HG02642 (cell line): ENCODE data around the gene LRCH4.
"Not testable (repeated sequence)": the region's sequence is repeated elsewhere in the genome, so short reads cannot be mapped to it uniquely, and the experiment has no call there.

Experiments
- ATAC-seq: cut with Tn5 transposase; IDR thresholded peaks from one replicate; pipeline ENCODE4 v1.9.1; 2021; ENCODE audit warnings: mild to moderate bottlenecking; ENCODE audit not compliant: unreplicated experiment, poor library complexity

The LRCH4 gene

DNA sequence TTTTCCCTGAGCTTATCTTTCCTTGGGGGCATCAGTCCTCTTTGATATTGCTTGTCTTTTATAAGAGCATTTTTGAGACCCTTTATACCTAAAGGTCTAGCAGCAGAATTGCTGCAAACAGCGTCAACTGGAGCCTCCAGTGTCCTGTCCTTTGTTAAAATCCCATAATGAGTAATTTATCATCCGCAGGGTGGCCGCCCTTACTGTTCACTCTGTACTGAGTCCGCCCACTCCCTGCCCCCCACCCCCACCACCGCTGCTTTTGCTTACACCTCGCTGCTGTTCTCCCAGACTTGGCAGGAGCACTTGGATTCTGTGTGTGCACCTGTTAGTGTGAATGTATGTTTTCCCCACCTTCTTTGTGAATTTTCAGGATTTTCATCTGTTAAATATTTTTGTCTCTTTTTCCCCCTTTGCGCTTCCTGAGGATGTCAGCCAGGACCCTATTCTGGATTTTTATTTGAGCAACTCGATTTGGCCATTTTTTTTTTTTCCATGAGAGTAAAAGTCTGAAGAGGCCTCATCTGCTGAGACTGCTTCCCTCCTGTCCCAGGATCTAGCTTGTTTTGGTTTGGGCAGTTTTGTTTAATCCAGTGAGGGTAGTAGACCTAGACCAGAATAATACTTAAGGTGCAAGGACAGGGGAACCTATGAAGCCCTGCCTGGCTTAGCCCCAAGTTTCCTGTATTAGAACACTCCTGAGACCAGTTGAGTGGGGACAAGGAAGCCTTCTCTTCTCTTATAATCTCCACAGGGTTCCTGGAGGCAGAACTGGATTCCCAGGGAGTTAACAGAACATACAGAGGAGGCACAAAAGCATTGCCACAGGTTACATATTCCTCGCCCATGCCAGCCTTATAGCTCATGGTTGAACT is 38.8 kb downstream of the LRCH4 start:
- ATAC-seq: no peak

DNA sequence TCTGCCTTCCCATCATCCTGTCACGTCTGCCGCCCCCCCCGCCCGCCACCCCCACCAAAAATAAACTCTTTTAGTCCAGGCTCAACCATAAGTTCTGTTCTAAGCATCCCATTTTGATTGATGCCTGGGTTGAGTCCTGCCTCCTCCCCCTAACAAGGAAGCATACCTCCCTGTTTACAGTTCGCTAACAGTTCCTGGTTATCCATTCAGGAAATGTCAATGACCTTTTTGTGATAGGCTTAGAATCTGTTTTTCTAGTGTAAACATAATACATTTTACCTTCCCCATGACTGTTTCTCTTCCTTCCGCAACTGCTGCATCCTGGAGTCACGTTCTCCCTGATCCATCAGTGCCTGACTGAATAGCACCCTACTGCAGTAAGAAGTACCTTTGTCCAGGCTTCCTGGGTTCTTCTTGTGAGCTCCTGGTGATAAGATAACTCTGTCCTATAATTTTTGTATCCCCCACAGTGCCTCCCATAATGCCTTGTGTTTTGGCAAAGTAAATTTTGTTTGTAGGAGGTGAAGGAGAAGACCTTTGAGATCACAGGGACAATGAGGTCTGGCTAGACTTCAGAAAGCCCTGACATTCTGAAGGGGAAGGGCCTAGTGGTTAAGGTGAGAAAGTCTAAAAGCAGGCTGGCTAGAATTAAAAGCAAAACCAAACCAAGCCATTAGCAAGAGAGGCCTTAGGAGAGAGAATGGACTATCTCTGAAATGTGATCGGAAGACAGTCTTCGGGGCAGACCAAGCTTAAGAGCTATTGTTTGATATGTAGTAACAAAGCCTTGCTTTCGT is 39.6 kb downstream of the LRCH4 start:
- no peak for ATAC-seq

DNA sequence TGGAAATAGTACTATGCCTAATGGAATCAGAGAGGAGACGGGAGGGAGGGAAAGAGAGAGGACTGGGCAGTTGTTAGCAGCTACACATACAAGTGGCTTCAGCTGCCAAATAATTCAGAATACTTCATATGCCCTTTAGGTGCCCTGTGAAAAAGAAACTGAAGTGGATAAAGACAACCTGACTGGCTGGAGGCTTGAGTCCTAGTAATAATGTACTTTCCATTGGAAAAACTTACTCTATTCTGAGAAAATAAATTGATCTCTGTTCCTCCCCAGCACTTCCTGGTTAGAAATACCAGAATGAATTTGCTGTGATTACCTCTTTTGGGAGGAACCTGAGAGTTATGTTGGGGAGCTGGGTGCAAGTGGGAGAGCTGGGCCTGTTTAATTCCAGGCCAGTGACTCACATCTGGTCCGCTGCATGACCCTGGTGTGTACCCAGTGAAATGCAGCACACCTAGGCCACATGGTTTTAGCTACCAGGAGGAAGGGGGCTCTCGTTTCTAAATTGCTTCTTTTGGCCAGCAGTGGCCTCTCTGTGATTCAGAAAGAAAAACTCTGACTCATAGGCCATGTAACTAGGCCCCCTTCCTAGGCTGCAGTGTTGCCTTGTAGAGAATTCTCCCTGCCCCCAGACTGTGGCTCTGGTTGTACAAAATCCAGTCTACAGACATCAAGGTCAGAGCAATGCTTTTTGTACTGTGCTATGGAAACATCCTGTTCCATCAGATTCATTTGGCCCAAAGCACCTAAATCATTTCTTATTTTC is 40.4 kb downstream of the LRCH4 start:
- ATAC-seq: peak; percentile 53

DNA sequence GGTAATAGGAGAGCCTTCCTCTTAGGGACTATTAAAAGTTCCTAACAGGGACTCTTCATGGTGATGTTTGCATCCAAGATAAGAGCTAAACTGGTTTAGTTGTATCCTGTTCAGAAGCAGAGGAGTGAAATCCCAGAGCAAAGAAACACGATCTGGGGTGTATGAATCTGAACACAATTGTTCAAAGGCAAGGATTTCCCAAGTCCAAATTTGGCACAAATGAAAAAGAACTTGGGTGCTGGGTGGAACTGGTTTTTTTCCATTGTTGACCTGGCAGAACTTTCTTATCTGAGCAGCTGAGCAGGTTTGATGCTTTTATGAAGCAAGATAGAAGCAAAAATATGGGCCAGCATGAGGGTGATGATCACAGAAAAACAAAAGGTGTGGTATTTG is 41.0 kb downstream of the LRCH4 start:
- no peak for ATAC-seq

DNA sequence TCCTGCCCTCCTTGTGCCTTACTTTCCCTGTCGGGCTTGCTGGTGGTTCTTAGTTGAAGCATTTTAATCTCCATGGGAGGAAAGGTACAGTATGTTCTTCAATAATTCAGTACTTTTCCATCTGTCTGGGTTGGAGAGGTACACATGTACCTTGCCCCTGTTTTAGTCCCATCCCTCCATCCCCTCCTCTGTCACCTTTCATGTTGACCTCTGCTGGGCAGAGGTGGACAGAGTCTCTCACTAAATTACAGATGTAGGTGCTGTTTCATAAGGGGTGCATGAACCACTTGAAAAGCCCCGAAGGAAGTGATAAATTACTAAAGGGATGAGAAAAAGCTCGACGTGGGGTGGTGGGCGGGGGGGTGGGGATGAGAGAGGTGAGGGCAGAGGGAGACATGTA is 41.5 kb downstream of the LRCH4 start:
- no peak for ATAC-seq

DNA sequence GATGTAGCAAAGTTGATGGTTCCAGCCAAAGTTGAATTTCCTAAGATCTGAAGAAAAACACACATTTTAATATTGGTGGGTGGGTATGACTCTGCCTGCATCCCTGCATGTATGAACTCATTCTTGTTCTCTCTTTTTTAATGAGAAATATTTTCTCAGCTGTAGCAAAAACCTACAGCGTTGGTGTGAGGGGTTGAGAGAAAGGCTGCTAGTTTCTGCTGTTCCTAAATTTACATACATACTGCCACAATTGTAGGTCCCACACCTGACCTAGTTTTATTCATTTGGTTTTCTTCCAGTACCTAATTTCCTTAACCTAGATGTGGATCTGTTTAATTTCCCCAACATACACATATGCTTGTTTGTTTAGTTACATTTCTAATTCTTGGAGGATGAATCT is 42.3 kb downstream of the LRCH4 start:
- no peak for ATAC-seq

DNA sequence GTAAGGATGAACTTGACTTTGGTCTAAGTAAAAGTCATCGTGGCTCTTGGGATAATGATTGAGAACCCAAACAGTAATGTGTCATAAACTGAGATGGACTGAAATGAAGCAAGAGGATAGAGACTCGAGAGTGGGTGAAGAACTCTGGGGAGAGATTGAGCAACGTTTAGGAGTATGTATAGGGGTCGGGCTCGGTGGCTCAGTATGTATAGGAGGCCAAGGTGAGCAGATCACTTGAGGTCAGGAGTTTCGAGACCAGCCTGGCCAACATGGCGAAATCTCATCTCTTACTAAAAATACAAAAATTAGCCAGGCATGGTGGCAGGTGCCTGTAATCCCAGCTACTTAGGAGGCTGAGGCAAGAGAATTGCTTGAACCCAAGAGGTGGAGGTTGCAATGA is 44.6 kb downstream of the LRCH4 start:
- ATAC-seq: not testable (repeated sequence)

DNA sequence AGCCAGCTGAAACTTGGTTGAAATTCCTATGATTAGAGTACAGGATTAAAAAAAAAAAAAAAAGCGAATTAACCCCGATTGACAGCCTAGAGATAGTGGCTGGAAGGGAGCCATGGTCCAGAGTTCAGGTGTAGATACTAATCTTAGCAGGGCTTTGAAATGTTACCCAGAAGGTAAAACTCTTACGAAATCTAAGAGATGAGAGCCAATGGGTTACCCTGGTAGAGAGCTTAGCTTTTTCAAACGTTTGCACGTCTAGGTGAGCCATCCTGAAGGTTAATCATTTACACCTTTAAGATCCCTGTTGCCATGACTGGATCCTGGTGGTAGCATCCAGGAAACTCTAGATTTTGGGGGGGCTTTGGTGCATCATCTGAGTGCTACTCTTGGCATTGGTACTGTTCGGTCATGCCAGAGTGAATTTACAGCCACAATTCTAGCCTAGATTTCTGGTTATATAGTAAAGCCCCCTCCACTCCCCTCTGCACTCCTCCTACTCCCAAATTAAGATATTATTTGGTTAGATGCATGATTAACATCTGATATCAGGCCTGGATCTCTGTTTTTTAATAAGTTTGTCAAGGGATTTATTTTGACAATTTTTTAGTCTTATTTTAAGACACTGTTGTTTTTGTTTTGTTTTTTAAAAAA is 45.7 kb downstream of the LRCH4 start:
- ATAC-seq: no peak

DNA sequence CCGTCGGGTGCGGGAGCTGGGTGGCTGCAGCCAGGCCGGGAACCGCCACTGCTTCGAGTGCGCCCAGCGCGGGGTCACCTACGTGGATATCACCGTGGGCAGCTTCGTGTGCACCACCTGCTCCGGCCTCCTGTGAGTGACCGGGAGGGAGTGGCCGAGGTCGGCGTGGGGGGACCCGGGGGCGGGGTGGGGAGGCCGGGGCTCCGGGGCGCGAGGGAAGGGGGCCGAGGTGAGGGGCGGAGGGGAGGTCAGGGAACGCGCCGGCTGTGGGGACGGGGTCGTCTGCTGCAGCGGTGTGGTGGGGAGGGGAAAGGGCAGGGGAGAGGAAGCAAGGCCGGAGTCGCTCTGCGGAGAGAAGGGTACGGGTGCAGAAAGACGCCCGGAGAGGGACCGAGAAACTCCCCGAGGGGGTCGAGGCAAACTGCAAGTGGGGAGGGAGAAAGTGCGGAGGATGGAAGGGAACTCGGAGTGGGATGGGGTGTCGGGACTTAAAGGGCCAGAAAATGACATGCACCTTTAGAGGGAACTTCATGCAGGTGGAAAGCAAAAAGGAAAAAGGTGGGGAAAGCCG is 46.4 kb downstream of the LRCH4 start:
- no peak for ATAC-seq

DNA sequence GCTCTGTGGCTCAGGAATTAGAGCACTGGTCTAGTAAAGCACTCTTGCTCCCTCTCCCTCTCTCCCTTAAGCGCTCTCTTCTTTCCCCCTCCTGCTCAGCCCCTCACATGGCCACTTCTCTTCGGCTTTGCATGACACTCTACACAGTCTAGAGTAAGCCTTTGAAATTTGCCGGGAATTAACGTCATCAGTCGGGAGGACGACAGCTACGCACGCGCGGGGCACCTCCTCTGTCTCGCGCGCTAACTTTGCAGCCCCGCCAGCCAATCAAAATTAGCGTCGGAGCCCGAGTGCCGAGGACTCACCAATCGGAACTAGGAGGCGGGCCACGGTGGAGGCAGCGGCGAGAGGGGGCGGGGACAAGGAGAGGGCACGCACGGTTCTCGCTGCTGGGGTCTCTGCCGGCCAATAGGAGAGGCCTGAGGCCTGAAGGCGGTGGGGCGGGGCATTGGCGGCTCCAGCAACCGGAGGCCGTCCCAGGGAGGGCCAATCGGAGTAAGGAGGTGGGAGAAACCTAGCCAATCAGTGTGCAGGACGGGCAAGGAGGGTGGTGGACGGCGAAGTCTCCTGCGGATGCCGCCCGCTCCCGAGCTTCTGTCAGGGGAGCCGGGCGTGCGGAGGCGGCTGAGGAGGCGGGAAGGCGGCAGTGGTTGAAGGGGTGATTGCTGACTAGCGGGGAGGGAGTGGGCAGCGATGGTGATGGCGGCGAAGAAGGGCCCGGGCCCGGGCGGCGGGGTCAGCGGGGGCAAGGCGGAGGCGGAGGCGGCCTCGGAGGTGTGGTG is 47.1 kb downstream of the LRCH4 start, which contains the start of gene AGFG2:
Gene AGFG2, plus strand, starts transcription at position 550 of the 782 bp plus-strand sequence. Its CDS starts 144 bp downstream, at position 694.
- ATAC-seq: peak; percentile 96

DNA sequence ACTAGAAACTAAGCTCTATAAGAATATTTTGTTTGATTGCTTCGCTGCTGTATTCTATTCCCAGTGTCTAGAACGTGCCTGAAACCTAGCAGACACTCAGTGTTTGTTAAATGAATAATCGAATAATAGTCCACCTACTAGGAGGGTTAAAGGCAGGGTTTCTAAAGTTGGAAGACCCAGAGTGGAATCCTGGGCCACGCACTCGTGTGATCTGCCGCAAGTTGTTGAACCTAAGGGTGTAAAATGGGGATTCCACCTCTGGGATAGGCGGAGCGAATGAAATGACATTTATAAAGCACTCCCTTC is 47.6 kb downstream of the LRCH4 start:
- ATAC-seq: no peak

DNA sequence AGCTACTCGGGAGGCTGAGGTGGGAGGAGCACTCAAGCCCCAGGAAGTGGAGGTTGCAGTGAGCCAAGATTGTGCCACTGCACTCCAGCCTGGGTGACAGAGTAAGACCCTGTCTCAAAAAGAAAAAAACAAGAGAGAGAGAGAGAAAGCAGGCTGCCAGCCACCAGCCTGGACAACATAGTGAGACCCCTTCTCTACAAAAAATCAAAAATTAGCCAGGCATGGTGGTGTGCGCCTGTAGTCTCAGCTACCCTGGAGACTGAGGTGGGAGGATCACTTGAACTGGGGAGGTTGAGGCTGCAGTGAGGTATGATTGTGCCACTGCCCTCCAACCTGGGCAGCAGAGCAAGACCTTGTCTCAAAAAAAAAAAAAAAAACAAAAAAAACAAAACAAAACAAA is 49.2 kb downstream of the LRCH4 start:
- ATAC-seq: not testable (repeated sequence)

DNA sequence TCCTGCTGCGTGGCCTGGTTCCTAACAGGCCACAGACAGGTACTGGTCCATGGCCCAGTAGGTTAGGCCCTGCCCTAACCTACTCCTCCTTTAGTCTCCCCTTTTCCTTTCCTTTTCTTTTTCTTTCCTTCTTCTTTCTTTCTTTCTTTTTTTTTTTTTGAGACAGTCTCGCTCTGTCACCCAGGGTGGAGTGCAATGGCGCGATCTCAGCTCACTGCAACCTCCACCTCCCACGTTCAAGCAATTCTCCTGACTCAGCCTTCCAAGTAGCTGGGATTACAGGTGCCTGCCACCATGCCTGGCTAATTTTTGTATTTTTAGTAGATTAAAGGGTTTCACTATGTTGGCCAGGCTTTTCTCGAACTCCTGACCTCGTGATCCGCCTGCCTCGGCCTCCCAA is 49.9 kb downstream of the LRCH4 start:
- ATAC-seq: not testable (repeated sequence)

DNA sequence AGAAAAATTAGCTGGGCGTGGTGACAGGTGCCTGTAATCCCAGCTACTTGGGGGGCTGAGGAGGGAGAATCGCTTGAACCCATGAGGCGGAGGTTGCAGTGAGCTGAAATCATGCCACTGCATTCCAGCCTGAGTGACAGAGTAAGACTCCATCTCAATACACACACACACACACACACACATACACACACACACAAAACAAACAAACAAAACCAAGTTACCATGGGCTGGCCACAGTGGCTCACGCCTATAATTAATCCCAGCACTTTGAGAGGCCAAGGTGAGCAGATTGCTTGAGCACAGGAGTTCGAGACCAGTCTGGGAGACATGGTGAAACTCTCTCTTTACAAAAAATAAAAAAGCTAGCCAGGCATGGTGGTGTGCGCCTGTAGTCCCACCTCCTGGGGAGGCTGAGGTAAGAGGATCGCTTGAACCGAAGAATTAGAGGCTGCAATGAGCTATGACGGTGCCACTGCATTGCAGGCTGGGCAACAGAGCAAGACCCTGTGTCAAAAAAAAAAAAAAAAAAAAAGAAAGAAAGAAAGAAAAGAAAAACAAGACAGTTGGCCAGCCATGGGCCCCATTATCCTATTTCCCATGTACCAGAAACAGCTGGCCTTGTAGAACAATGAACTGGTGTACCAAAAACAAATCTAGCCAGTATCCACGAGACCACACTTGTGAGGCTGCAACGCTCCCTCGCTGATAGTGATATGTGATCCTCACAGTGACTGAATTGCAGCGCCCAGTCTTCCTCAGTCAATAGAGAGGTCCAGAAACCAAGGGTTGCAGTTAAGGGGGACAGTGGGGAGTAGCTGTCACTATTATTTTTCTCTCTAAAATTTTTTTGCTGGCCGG is 53.5 kb downstream of the LRCH4 start:
- ATAC-seq: no peak

DNA sequence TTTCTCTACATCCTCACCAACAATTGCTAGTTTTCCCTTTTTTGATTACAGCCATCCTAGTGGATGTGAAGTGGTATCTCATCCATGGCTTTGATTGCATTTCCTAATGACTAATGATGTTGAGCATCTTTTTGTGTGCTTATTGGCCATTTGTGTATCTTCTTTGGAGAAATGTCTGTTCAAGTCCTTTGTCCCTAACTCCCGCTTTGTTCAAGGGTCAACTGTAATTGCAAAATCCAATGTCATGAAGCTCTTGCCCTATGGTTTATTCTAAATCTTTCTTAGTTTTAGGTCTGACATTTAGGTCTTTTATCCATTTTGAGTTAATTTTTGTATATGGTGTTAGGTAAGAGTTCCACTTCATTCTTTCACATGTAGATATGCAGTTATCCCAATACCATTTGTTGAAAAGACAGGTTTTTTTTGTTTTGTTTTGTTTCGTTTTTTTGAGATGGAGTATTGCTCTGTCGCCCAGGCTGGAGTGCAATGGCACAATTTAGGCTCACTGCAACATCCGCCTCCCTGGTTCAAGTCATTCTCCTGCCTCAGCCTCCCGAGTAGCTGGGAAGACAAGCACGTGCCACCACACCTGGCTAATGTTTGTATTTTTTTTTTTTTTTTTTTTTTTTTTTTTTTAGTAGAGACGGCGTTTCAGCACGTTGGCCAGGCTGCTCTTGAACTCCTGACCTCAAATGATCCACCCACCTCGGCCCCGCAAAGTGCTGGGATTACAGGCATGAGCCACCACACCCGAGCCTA is 57.6 kb downstream of the LRCH4 start:
- not testable (repeated sequence) for ATAC-seq
